ENCODE results near the gene ADAMTS8.

- no peak for TF ChIP-seq SIN3A (IDR thresholded peaks at IDR 0.05; ENCODE audit: borderline replicate concordance, insufficient read depth, low read length)
- TF ChIP-seq REST (IDR thresholded peaks at IDR 0.05; ENCODE audit: insufficient read depth in 1 of 2, low read depth in 2 of 2, low read length in 2 of 2): no peak
- no peak for TF ChIP-seq POLR2AphosphoS5 (IDR thresholded peaks at IDR 0.05; ENCODE audit: low read depth, low read length)
These were observed 29.4 kb upstream of the ADAMTS8 start for GRCh38 chr11:130457623-130458409.

Measured in PFSK-1 (cell line).